ENCODE measurements around the gene TMEM132C. TPM values are rescaled to one million over a fixed set of nuclear protein-coding genes. Genes with fewer than 3 reads are reported as not detected.

The TMEM132C gene
- total RNA-seq, 4 donors from 2014 or later = 2.4 to 5.5 (median 3.3) TPM

DNA sequence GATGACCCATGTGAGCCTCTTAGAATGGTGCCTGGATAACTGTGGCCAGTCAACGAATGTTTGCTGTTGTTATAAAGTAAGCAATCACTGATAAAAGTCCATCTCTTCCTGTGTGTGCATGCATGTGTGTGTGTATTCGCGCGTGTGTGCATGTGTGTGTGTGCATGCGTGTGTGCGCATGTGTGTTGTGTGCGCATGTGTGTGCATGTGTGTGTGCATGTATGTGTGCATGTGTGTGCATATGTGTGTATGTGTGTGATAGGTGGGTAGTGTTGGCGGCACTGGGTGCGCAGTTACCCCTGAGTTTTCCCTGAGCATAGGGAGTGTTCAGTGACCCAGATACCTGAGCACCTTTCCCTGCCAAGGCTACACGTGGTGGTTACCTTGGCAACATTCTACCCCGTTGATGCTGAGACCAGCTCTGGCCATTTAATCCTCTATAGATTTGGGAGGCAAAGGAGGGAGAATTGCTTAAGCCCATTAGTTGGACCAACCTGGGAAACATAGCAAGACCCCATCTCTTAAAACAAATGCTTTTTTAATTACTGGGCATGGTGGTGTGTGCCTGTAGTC, 419.0 kb downstream of the TMEM132C start:
- no peak for ATAC-seq
- Histone ChIP-seq H3K9me3 (no peaks in the 10 kb centered on the region), H3K36me3 (no peaks in the 10 kb centered on the region), H3K27me3 (no peaks in the 10 kb centered on the region), H3K4me1 (peaks cover 0 to 6% (median 0%) of the 10 kb centered on the region in 3 donors), H3K27ac (no peak overlapping the region), H3K4me3 (no peak overlapping the region)
- 85 to 91% methylated on average over 4 to 10 of the region's 11 CpGs for WGBS, 2 donors (ENCODE audit: low coverage in 1 of 2)
- TF ChIP-seq, protein P1, sequence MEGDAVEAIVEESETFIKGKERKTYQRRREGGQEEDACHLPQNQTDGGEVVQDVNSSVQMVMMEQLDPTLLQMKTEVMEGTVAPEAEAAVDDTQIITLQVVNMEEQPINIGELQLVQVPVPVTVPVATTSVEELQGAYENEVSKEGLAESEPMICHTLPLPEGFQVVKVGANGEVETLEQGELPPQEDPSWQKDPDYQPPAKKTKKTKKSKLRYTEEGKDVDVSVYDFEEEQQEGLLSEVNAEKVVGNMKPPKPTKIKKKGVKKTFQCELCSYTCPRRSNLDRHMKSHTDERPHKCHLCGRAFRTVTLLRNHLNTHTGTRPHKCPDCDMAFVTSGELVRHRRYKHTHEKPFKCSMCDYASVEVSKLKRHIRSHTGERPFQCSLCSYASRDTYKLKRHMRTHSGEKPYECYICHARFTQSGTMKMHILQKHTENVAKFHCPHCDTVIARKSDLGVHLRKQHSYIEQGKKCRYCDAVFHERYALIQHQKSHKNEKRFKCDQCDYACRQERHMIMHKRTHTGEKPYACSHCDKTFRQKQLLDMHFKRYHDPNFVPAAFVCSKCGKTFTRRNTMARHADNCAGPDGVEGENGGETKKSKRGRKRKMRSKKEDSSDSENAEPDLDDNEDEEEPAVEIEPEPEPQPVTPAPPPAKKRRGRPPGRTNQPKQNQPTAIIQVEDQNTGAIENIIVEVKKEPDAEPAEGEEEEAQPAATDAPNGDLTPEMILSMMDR (IDR thresholded peaks at IDR 0.05) = no peak
- TF ChIP-seq EP300 (IDR thresholded peaks at IDR 0.05) = no peak
- TF ChIP-seq POLR2A (IDR thresholded peaks at IDR 0.05) = no peak
- TF ChIP-seq POLR2AphosphoS5 (IDR thresholded peaks at IDR 0.05) = no peak

DNA sequence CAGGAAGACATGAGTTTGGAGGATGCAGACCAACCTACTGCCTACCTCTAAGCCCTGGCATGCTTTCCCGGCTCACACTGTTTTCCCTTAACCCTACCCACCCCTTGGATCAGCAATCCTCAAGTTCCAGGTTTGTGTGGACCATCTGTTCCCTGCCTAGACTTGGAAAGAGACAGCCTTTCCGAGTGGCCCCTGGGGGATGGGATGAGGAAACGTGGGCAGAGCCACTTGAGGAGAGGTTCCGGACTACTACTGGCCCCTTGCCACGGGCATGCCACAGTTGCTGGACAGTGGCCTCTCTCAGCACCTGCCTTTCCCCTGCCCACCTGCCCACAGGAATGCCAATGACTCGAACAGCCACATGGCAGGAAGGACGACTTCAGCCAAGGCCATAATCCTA, 420.9 kb downstream of the TMEM132C start:
- Histone ChIP-seq H3K4me1 (peaks cover 0 to 6% (median 0%) of the 10 kb centered on the region in 3 donors), H3K27me3 (no peaks in the 10 kb centered on the region), H3K27ac (peak overlapping the region in 1 of 4 donors; percentile 2), H3K36me3 (no peaks in the 10 kb centered on the region), H3K9me3 (no peaks in the 10 kb centered on the region), H3K4me3 (no peak overlapping the region)
- ATAC-seq = no peak
- no peak for TF ChIP-seq EP300 (IDR thresholded peaks at IDR 0.05)
- TF ChIP-seq POLR2A (IDR thresholded peaks at IDR 0.05) = no peak
- TF ChIP-seq, protein P1 (IDR thresholded peaks at IDR 0.05) = no peak
- TF ChIP-seq POLR2AphosphoS5 (IDR thresholded peaks at IDR 0.05) = no peak
- WGBS, 2 donors (ENCODE audit: low coverage in 1 of 2) = 50 to 80% methylated on average over 1 to 3 of the region's 7 CpGs

DNA sequence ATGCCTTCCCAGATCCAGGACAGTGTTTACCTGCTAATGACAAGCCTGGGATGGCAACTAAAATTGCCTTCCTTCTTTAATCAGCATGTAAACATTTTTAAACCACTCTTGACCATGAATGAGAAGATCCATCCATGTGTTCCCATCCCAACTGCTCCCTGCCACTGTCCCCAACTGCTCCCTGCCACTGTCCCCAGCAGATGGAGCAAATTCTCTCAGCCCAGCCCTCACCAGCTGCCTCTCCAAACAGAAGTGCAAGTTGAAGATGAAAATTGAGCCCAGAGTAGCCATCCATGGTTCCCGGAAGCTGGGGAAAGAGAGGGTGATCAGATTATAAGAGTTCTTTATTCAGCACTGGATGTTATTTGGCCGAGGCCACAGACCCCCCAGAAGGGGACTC, 423.7 kb downstream of the TMEM132C start:
- WGBS, 2 donors (ENCODE audit: low coverage in 1 of 2) = no CpG with 5 or more reads among the region's 2 CpGs
- Histone ChIP-seq H3K36me3 (no peaks in the 10 kb centered on the region), H3K27me3 (no peaks in the 10 kb centered on the region), H3K9me3 (no peaks in the 10 kb centered on the region), H3K27ac (no peak overlapping the region), H3K4me1 (no peaks in the 10 kb centered on the region), H3K4me3 (no peak overlapping the region)
- ATAC-seq = no peak
- TF ChIP-seq EP300 (IDR thresholded peaks at IDR 0.05) = no peak
- no peak for TF ChIP-seq POLR2A (IDR thresholded peaks at IDR 0.05)
- no peak for TF ChIP-seq POLR2AphosphoS5 (IDR thresholded peaks at IDR 0.05)
- TF ChIP-seq, protein P1 (IDR thresholded peaks at IDR 0.05) = no peak

DNA sequence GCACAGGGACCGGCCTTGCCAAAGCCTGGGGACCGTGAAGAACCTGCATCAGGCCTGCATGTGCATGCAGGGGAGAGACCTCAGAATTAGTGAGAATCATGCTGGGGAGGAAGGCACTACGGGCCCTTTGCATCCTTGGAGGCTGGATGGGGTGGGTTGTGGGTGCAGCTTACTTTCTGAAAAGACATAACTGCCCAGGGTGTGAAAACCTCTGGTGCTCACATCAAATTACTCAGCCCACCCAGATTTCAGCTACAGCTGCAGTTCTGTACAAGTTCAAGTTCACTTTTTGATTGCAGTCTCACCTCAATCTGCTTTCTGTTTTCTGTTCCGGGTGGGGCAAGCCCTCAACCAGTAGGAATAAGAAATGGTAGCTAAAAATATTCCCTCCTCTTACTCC, 426.1 kb downstream of the TMEM132C start:
- Histone ChIP-seq H3K9me3 (no peaks in the 10 kb centered on the region), H3K36me3 (peaks cover 0 to 6% of the 10 kb centered on the region in 2 donors), H3K27me3 (peaks cover 7% of the 10 kb centered on the region), H3K4me3 (no peak overlapping the region), H3K4me1 (no peaks in the 10 kb centered on the region), H3K27ac (no peak overlapping the region)
- TF ChIP-seq EP300 (IDR thresholded peaks at IDR 0.05) (no peak), POLR2AphosphoS5 (IDR thresholded peaks at IDR 0.05) (no peak), POLR2A (IDR thresholded peaks at IDR 0.05) (no peak)
- TF ChIP-seq, protein P1 (IDR thresholded peaks at IDR 0.05) = no peak
- no peak for ATAC-seq
- 82 to 100% methylated on average over 2 of the region's 4 CpGs for WGBS, 2 donors (ENCODE audit: low coverage in 1 of 2)

DNA sequence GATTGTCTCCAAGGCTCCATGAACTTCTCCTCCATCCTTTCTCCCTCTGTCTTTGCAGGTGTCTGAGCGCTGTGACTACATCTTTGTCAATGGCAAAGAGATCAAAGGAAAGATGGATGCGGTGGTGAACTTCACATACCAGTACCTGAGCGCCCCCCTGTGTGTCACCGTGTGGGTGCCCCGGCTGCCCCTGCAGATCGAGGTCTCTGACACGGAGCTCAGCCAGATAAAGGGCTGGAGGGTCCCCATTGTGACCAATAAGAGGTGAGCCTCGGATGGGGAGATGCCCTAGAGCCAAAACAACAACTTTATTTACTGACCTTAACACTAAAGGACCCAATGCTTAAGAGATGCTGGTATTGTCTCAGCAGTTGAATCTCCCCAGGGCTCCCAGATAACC, 426.8 kb downstream of the TMEM132C start:
- H3K4me3 ChIP-seq = no peak overlapping the region
- no peak overlapping the region for H3K27ac ChIP-seq
- no peaks in the 10 kb centered on the region for H3K4me1 ChIP-seq
- no peaks in the 10 kb centered on the region for H3K9me3 ChIP-seq
- TF ChIP-seq, protein P1 (IDR thresholded peaks at IDR 0.05) = no peak
- TF ChIP-seq POLR2A (IDR thresholded peaks at IDR 0.05) = no peak
- TF ChIP-seq POLR2AphosphoS5 (IDR thresholded peaks at IDR 0.05) = no peak
- TF ChIP-seq EP300 (IDR thresholded peaks at IDR 0.05) = no peak
- peaks cover 0 to 8% of the 10 kb centered on the region in 2 donors for H3K36me3 ChIP-seq
- peaks cover 7% of the 10 kb centered on the region for H3K27me3 ChIP-seq
- 70 to 73% methylated on average over 2 of the region's 8 CpGs for WGBS, 2 donors (ENCODE audit: low coverage in 1 of 2)
- no peak for ATAC-seq
